CD4-positive, alpha-beta T cell treated with Interleukin-1 beta for 1 hour (primary cell): Measurements from ENCODE around the gene TMEM45B.
"Not testable (repeated sequence)": the region's sequence is repeated elsewhere in the genome, so short reads cannot be mapped to it uniquely, and the experiment has no call there.

Source experiments
- DNase-seq, 2 donors: peaks; one replicate each; pipeline ENCODE4 v3.0.0-alpha.2; 2020 to 2022

Gene TMEM45B

DNA sequence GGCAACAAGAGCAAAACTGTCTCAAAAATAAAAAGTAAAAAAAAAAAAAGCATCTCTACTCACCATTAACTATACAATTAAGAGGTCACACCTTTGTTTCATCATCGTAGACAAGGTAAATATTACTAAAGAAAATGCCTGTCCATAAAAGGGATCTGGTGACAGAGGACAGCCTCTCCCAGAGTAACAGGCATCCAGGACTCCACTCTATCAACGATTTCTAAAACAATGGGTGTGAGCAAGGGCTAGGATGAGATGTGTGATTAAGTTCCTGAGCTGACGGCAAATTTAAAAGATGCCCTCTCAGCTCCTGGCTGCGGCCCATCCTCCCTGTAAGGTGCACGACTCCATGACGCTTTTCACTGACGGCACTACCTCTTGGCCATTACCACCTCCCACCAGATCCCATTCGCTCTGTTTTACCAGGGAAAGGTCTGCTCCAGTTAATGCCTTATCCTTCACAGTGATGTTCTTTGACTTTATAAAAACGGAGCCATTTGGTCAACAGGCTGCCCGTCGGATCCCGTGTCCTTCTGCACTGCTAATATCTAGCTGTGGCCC, 2.3 kb upstream of the TMEM45B start:
- no peak for DNase-seq

- DNase-seq = peak; percentile 68 to 81
Observed at GRCh38 chr11:129814244-129815014, 1.2 kb upstream of the TMEM45B start.

GRCh38 chr11:129817534-129818051, 1.9 kb downstream of the TMEM45B start:
- DNase-seq = no peak

- not testable (repeated sequence) for DNase-seq
Observed at GRCh38 chr11:129818236-129818635, 2.6 kb downstream of the TMEM45B start.

DNA sequence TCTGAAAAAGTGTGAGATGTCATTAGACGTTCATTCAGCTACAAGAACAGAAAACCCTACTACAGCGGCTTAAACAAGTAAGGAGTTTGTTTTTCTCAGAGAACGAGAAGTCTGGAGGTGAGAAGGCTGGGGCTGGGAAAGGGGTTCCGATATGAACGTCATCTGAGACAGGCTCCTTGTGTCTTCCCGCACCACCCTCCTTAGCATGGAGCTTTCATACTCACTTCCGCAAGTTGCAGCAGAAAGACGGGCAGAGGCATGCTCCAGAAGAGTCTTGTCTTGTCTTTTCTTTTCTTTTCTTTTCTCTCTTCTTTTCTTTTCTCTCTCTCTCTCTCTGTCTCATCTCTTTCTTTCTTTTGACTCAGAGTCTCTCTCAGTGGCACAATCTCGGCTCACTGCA, 3.6 kb downstream of the TMEM45B start:
- no peak for DNase-seq

- not testable (repeated sequence) for DNase-seq
Observed at GRCh38 chr11:129820228-129820627, 4.6 kb downstream of the TMEM45B start.

DNA sequence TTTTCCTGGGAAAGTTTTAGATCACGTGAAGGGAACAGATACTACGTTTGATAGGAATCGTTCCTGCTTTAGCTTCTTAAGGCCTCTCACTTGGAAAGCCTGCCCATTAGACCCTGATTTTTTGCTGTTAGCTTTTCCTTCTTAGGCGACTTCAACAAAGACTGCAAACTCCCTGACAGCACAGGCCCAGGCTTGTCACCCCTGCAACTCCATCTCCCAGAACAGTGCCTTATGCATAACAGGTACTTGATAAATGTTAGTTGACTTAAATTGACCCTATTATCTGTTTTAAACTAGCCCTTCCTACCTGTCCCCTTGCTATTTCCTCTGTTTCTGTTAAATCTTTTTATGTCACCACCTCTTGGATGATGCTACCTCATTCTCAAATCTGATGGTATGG, 7.6 kb downstream of the TMEM45B start:
- not testable (repeated sequence) for DNase-seq

DNA sequence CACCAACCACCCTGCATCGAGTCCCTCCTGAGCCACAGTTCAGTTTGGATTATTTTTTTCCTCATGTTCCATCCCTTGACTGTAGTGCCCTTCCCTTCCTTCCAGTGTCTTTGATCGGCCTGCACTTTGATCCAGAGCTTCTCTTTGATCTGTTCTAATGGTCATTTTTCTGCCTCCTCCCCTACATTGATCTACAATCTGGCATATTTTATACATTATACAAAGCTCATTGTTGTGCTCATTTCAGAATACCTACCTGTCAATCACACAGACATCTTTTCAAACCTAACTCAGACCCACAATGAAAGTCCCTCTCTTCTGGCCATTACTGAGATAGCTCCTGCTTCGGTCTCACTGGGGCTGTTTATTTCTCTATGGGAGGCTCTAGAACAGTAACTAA, 8.2 kb downstream of the TMEM45B start:
- DNase-seq = not testable (repeated sequence)

DNA sequence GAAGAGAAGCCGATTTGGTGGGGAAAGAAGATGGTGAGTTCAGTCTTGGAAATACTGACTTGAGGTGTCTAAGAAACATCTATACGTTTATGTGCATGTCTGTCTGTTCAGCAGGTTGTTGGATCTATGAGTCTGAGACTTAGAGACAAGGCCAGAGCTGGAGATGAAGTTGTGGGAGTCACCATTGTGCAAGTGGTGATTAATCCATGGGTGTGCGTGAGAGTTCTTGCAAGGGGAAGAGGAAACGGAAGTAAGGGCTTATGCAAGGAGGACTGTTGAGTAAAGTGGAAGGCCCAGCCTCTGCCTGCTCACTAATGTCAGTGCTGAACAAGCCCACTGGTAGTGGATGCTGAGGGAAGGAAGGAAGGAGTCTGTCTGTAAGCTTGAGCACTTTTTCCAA, 9.7 kb downstream of the TMEM45B start:
- peak in 1 of 2 donors; percentile 70 for DNase-seq

- no peak for DNase-seq
Observed at GRCh38 chr11:129828301-129828836, 12.7 kb downstream of the TMEM45B start.

DNA sequence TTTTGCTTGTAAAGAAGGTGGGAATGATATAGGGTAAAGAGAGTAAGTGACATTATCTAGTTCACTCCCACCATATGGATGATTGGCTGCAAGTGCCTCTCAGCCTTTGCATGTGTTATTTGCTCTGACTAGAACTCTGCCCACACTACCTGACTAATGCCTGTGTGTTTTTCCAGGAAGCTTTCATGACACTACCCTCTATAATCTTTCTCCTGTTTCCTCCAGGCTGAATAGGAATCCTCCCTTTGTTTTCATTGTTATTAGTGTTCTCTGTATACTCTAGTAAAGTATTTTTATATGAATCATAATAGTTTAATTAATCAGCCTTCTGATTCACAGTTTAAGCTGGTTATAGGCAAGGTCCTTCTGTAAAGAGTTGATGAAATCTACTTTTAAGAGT, 13.8 kb downstream of the TMEM45B start:
- not testable (repeated sequence) for DNase-seq

GRCh38 chr11:129831227-129831626, 15.6 kb downstream of the TMEM45B start:
- DNase-seq = not testable (repeated sequence)

- not testable (repeated sequence) for DNase-seq
Observed at GRCh38 chr11:129833260-129833659, 17.6 kb downstream of the TMEM45B start.

DNA sequence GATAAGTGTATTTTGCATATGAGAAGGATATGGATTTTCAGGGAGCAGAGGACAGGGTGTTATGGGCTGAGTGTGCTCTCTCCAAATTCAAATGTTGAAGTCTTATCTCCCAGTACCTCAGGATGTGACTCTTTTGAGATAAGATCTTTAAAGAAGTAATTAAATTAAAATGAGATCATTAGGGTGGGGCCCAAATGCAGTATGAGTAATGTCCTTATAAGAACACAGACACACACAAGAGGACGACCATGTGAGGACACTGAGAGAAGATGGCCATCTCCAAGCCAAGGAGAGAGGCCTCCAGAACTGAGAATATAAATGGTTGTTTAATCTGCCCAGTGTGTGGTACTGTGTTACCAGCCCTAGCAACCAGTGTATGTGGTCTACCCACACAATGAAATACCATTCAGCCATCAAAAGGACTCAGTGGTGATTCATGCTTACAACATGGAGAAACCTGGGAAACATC, 20.8 kb downstream of the TMEM45B start:
- DNase-seq = not testable (repeated sequence)

- DNase-seq = no peak
Observed at GRCh38 chr11:129836979-129837378, 21.3 kb downstream of the TMEM45B start.

DNA sequence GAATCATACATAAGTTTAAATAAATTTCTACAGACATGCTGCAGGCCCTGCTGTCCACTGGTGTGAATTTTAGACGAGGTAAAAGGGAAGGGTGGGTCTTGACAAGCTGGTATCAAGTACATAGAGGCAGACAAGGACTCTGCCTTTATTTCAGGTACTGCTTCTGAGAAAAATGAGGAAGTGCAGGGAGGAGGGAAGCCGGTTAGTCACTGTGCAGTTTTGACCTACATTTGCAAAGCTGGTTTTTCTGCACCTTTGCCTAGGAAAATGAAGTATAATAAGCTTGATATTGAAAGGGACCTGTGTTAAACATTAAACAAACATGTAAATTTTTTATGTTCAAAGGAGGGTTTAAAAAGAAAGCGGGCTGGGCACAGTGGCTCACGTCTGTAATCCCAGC, 24.6 kb downstream of the TMEM45B start:
- DNase-seq = no peak

- no peak for DNase-seq
Observed at GRCh38 chr11:129842138-129842537, 26.5 kb downstream of the TMEM45B start.

GRCh38 chr11:129846508-129847335, 31.1 kb downstream of the TMEM45B start:
- no peak for DNase-seq

DNA sequence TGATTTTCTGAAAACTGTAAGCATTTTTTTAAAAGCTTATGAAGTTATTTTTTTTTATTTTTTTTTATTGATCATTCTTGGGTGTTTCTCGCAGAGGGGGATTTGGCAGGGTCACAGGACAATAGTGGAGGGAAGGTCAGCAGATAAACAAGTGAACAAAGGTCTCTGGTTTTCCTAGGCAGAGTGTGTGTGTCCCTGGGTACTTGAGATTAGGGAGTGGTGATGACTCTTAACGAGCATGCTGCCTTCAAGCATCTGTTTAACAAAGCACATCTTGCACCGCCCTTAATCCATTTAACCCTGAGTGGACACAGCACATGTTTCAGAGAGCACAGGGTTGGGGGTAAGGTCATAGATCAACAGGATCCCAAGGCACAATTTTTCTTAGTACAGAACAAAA, 31.7 kb downstream of the TMEM45B start:
- not testable (repeated sequence) for DNase-seq

GRCh38 chr11:129849447-129850130, 33.9 kb downstream of the TMEM45B start:
- no peak for DNase-seq

GRCh38 chr11:129852125-129852740, 36.6 kb downstream of the TMEM45B start:
- no peak for DNase-seq
